ENCODE data around the gene MBIP.

DNA sequence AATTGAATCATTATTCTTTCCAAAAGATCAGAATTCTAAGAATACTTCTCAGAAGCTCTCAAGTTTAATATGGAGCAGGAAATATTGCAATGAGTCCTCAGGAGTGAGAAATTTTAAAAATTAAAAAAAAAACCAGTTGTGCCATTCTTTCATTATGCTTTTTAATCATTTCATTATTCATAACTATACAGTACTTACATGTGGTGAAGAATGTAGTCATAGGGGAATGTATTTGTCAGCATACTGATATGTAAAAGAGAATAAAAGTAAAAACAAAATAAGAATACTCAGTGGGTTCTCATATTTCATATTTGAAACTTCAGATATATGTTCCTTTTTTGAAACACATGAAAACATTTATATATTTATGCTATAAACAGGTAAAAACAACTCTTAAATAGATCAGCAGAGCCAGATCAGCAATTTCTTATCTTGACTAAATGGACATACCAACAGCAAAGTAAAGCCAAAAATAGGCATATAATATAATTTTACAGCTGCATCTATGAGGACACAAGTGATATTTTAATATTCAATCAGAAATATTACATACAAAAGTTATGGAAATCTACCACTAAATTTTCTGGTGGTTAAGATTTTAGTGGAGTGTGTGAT lies 19.9 kb upstream of the MBIP start:
- TF ChIP-seq, protein P1, sequence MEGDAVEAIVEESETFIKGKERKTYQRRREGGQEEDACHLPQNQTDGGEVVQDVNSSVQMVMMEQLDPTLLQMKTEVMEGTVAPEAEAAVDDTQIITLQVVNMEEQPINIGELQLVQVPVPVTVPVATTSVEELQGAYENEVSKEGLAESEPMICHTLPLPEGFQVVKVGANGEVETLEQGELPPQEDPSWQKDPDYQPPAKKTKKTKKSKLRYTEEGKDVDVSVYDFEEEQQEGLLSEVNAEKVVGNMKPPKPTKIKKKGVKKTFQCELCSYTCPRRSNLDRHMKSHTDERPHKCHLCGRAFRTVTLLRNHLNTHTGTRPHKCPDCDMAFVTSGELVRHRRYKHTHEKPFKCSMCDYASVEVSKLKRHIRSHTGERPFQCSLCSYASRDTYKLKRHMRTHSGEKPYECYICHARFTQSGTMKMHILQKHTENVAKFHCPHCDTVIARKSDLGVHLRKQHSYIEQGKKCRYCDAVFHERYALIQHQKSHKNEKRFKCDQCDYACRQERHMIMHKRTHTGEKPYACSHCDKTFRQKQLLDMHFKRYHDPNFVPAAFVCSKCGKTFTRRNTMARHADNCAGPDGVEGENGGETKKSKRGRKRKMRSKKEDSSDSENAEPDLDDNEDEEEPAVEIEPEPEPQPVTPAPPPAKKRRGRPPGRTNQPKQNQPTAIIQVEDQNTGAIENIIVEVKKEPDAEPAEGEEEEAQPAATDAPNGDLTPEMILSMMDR (IDR thresholded peaks at IDR 0.05), result no peak
- no peak for TF ChIP-seq POLR2A (IDR thresholded peaks at IDR 0.05)

Data from right lobe of liver (tissue), 4 donors.